GM18511 (cell line): ENCODE results near the gene CYP19A1.

ENCODE experiments used
- ATAC-seq: cut with Tn5 transposase; IDR thresholded peaks from one replicate; pipeline ENCODE4 v1.9.1; 2021; ENCODE audit warnings: mild to moderate bottlenecking, moderate library complexity; ENCODE audit not compliant: unreplicated experiment

The CYP19A1 gene

DNA sequence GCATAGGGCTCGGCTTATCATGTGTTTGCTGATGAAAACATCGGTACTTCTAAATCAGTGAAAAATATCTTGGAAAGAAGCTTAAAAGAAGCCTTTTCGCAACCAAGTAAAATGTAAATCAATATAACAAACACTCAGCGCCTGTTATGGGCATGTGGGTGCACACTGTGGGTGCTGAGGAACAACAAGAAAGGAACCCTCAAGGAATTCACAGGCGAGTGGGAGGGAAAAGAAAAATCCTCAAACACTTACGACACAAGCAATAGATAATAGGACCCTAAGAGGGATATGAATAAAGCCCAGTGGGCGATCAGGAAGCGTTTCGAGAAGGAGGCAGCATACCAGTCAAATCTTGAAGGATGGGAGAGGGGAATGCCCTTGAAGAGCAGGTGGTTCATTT, 25.0 kb upstream of the CYP19A1 start:
- no peak for ATAC-seq

DNA sequence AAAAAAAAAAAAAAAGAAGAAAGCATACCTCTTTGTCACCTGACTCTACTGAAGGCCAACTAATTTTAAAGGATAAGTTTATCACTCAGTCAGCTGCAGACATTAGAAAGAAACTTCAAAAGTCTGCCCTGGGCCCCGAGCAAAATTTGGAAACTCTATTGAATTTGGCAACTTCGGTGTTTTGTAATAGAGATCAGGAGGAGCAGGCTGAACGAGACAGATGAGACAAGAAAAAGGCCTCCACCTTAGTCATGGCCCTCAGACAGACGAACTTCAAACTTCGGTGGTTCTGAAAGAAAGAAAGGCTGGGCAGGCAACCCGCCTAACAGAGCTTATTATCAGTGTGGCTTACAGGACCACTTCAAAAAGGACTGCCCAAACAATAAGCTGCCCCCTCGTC, 21.6 kb upstream of the CYP19A1 start:
- no peak for ATAC-seq

- no peak for ATAC-seq
Observed at GRCh38 chr15:51356983-51357382, 18.6 kb upstream of the CYP19A1 start.

DNA sequence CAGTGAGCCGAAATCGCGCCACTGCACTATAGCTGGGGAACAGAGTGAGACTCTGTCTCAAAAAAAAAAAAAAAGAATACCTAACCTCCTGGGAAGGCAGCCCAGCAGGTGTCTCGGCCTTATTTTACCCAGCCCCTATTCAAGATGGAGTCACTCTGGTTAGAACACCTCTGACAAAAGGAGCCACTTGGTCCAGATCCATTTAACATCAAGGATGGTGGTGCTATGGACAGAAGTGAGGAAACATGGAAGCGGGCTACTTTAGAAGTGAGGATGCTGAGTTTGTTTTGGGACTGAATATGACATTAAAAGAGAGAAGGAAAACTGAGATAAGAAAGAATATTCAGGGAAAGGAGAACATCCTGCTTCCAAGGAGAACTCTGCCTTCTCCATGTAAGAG, 17.8 kb upstream of the CYP19A1 start:
- no peak for ATAC-seq

DNA sequence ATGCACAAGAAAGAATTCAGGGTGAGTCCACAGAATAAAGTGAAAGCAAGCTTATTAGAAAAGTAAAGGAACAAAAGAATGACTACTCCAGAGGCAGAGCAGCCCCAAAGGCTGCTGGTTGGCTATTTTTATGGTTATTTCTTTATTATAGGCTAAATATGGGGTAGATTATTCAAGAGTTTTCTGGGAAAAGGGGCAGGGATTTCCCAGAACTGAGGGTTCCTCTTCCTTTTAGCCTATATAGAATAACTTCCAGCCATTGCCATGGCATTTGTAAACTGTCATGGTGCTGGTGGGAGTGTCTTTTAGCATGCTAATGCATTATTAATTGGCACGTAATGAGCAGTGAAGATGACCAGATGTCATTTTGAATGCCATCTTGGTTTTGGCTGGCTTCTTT, 16.7 kb upstream of the CYP19A1 start:
- no peak for ATAC-seq

GRCh38 chr15:51353976-51354375, 15.6 kb upstream of the CYP19A1 start:
- no peak for ATAC-seq

DNA sequence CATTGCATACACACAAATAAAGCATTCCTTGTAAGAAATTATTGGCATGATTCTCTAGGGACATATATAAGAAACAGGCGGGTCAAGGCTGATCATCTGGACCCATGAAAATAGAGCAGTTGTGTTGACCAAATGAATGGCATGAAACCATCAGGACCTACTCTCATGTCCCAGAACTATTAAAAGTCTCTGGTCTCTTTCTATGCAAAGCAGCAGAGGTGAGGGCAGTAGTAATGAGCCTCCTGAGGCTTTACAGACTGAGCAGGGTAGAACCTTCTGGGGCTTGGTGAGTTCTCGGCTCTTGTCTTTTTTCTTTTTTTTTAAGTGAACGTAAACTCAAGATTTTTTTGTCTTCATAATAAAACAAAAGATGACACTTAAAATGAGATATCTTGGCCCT, 12.3 kb upstream of the CYP19A1 start:
- no peak for ATAC-seq

GRCh38 chr15:51349156-51349844, 10.9 kb upstream of the CYP19A1 start:
- ATAC-seq, result peak; percentile 6

GRCh38 chr15:51348688-51349087, 10.3 kb upstream of the CYP19A1 start:
- ATAC-seq, result peak; percentile 97

- ATAC-seq, result no peak
Observed at GRCh38 chr15:51346136-51346535, 7.7 kb upstream of the CYP19A1 start.

GRCh38 chr15:51343466-51343865, 5.1 kb upstream of the CYP19A1 start:
- ATAC-seq, result no peak

GRCh38 chr15:51342227-51342999, 4.0 kb upstream of the CYP19A1 start:
- ATAC-seq, result no peak

DNA sequence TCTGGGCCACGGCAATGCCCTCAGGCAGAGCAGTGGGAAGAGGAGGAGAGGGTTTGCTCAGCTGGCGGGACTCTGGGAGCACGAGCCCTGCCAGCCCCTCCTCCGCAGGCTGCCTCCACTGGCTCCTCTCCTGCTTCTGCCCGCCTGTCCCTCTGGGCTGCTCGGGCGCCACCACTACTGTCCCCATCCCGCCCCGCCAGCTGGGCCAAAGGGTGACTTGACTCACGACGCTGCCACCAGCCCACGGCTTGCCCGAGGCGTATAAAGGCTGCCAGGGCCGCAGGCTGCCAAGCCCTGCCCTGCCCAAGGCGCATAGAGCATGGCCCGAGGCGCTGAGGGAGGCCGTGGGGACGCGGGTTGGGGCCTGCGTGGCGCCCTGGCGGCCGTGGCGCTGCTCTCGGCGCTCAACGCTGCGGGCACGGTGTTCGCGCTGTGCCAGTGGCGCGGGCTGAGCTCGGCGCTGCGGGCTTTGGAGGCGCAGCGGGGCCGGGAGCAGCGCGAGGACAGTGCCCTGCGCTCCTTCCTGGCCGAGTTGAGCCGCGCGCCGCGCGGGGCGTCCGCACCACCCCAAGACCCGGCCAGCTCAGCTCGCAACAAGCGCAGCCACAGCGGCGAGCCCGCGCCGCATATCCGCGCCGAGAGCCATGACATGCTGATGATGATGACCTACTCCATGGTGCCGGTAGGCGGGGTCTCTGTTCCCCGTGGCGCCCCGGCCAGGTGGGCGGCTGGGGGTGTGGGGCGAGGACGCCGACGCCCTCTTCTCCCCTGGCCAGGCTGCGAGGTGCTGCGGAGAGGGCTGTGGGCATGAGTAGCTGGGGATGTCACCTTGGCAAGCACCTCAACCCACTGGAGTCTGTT, 3.2 kb upstream of the CYP19A1 start, which contains the start of gene GLDN:
Gene GLDN (plus strand): TSS at position 290 of the 861 bp plus-strand sequence. CDS start 30 bp downstream, at position 320.
- ATAC-seq, result no peak

DNA sequence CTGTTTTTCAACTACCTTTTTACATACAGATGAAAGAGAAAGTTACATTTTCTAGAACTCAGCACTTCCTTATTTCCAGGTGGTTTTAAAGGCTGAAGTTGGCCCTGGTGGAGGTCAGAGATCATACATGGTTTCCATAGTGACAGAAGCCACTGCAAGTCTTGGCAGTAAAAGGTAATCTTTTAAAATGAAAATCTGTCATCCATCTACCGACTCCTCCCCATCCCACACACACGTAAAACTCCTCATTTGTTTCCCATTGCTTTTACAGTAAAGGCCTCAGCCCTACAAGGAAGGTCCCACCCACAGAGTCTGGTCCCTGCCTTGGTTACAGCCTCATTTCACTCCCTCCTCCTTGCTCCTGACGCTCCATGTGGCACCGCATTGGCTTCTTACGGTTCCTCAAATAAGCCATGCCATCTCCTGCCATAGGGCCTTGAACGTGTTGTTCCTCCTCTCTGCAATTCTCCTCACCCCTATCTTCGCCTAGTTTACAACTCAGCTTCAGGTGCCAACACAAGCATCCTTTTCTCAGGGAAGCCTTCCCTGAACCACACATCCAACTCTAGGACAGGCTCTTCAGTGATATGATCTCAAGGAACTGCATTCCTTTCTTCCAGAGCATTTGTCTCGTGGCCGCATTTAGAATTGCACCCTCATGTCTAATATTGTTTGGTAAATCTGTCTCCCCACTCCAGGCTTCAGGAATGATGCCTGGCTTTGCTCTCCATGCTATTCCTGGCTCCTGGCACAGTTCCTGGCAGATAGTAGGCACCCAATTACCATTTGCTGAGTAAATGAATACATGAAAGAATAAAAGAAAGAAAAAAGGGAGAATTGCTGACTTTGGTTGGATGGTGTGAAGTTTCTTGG, 2.6 kb downstream of the CYP19A1 start:
- ATAC-seq, result peak; percentile 93

GRCh38 chr15:51335087-51335486, 3.3 kb downstream of the CYP19A1 start:
- ATAC-seq, result no peak

GRCh38 chr15:51334011-51334451, 4.4 kb downstream of the CYP19A1 start:
- ATAC-seq, result no peak

DNA sequence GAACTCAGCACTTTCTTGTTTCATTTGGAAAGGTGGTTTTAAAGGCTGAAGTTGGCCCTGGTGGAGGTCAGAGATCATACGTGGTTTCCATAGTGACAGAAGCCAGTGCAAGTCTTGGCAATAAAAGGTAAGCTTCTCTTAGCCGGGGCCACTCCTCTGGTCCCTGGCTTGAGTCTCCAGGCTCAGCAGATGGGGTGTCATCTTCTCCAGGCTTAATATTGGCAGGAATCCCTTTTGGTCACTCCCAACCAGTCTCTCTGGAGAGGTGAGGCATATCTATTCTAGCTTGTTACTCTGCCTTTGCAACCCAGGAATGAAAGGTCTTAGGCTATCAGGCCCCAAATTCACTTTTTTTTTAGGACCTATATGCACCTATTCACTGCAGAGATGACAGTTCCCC, 4.8 kb downstream of the CYP19A1 start:
- no peak for ATAC-seq

- no peak for ATAC-seq
Observed at GRCh38 chr15:51332206-51333147, 5.9 kb downstream of the CYP19A1 start.

DNA sequence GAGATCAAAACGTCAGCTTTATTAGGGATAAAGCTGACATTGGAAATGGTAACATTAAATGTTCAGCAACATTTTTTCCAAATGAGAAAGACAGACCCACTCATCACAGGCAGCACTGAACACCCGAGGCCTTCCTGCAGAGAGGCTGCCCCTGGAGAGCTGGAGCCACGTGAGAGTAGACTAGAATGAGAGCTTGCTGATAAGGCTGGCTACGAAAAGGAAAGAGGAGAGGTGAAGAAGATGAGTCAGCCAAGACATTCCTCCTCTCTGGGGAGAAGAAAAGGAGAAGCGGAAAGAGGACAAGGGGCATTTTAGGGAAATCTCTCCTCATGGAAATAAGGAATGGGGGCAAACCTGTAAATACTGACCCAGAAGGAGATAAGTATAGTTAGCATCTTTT, 7.3 kb downstream of the CYP19A1 start:
- no peak for ATAC-seq
